Neural cell (in vitro differentiated cells): ENCODE measurements around the gene ASAP3. TPM values are rescaled to one million over a fixed set of nuclear protein-coding genes. Genes with fewer than 3 reads are reported as not detected.

ENCODE experiments used
- H2AFZ ChIP-seq: fragments of 200-600, 300-800 bp; sonication (generic), shearing (Covaris generic); 2 replicates; pipeline ENCODE4 v1.6.0; 2014; ENCODE audit warnings: low read depth, mild to moderate bottlenecking, antibody characterized with exemption, low read length, moderate library complexity
- H3F3A ChIP-seq: fragments of 200-600 bp; shearing (Covaris generic); 2 replicates; pipeline ENCODE4 v1.6.1; 2016; ENCODE audit warnings: mild to moderate bottlenecking, moderate library complexity, mixed read lengths, antibody characterized with exemption, low read length; ENCODE audit not compliant: insufficient read depth, poor library complexity, severe bottlenecking
- H3K27ac ChIP-seq: fragments of 200-600, 300-800 bp; sonication (generic), shearing (Covaris generic); 2 replicates; pipeline ENCODE4 v1.5.1; 2014; ENCODE audit warnings: mild to moderate bottlenecking, low read length, moderate library complexity
- H3K27me3 ChIP-seq: fragments of 300-800, 200-600 bp; sonication (generic), shearing (Covaris generic); 2 replicates; pipeline ENCODE4 v1.6.0; 2014; ENCODE audit warnings: mild to moderate bottlenecking, low read depth, low read length, moderate library complexity; ENCODE audit not compliant: insufficient read depth
- H3K36me3 ChIP-seq: fragments of 300-800, 200-600 bp; sonication (generic), shearing (Covaris generic); 2 replicates; pipeline ENCODE4 v1.5.1; 2014; ENCODE audit warnings: mild to moderate bottlenecking, antibody characterized with exemption, low read length, moderate library complexity; ENCODE audit not compliant: insufficient read depth
- H3K4me2 ChIP-seq: fragments of 300-800, 200-600 bp; sonication (generic), shearing (Covaris generic); 2 replicates; pipeline ENCODE4 v1.6.0; 2014; ENCODE audit warnings: mild to moderate bottlenecking, low read length
- H3K4me3 ChIP-seq: fragments of 300-800, 200-600 bp; sonication (generic), shearing (Covaris generic); 2 replicates; pipeline ENCODE4 v1.5.1; 2014; ENCODE audit warnings: mild to moderate bottlenecking, low read length, moderate library complexity
- H3K79me2 ChIP-seq: fragments of 200-600 bp; shearing (Covaris generic); replicated peaks from 2 replicates; pipeline ENCODE4 v1.6.0; 2014; ENCODE audit warnings: mild to moderate bottlenecking, low read length, moderate library complexity; ENCODE audit not compliant: insufficient read depth
- H3K9ac ChIP-seq: fragments of 300-800, 200-600 bp; sonication (generic), shearing (Covaris generic); 2 replicates; pipeline ENCODE4 v1.6.1; 2016; ENCODE audit warnings: mild to moderate bottlenecking, low read length, mixed read lengths
- H3K9me2 ChIP-seq: fragments of 200-600 bp; shearing (Covaris generic); 2 replicates; pipeline ENCODE4 v1.6.1; 2016; ENCODE audit warnings: mild to moderate bottlenecking, low read length, mixed read lengths; ENCODE audit not compliant: insufficient read depth
- H3K9me3 ChIP-seq: fragments of 200-600, 300-800 bp; sonication (generic), shearing (Covaris generic); 2 replicates; pipeline ENCODE4 v1.6.1; 2016; ENCODE audit warnings: mild to moderate bottlenecking, mixed run types, low read length, moderate library complexity, mixed read lengths
- H4K20me1 ChIP-seq: fragments of 200-600 bp; shearing (Covaris generic); 2 replicates; pipeline ENCODE4 v1.6.1; 2016; ENCODE audit warnings: mild to moderate bottlenecking, mixed run types; ENCODE audit not compliant: insufficient read depth
- CTCF ChIP-seq: fragments of 450-650 bp; IDR thresholded peaks from 2 replicates; pipeline ENCODE4 v1.5.1; 2014; ENCODE audit warnings: antibody characterized with exemption, mild to moderate bottlenecking, moderate library complexity; ENCODE audit not compliant: poor library complexity, severe bottlenecking
- EP300 ChIP-seq: fragments of 450-650 bp; conservative IDR thresholded peaks from 2 replicates; pipeline ENCODE4 v1.6.1; 2014; ENCODE audit warnings: antibody characterized with exemption, mild to moderate bottlenecking, moderate library complexity; ENCODE audit not compliant: poor library complexity, severe bottlenecking
- EZH2 ChIP-seq: fragments of 200-600, 300-800 bp; shearing (Covaris generic), sonication (generic); IDR thresholded peaks from 2 replicates; pipeline ENCODE4 v1.6.1; 2014; ENCODE audit warnings: antibody characterized with exemption, low read length, borderline replicate concordance, mild to moderate bottlenecking; ENCODE audit not compliant: insufficient read depth, poor library complexity, severe bottlenecking
- MXI1 ChIP-seq: fragments of 450-650 bp; conservative IDR thresholded peaks from 2 replicates; pipeline ENCODE4 v1.6.1; 2014; ENCODE audit warnings: antibody characterized with exemption, mild to moderate bottlenecking; ENCODE audit not compliant: poor library complexity, severe bottlenecking
- POLR2AphosphoS5 ChIP-seq: IDR thresholded peaks from 2 replicates; pipeline ENCODE4 v1.6.1; 2012
- RAD21 ChIP-seq: fragments of 450-650 bp; conservative IDR thresholded peaks from 2 replicates; pipeline ENCODE4 v1.6.1; 2014; ENCODE audit warnings: antibody characterized with exemption, mild to moderate bottlenecking, moderate library complexity
- REST ChIP-seq: IDR thresholded peaks from 2 replicates; pipeline ENCODE4 v1.6.1; 2012; ENCODE audit warnings: borderline replicate concordance
- SMC3 ChIP-seq: fragments of 450-650 bp; conservative IDR thresholded peaks from 2 replicates; pipeline ENCODE4 v1.6.1; 2014; ENCODE audit warnings: antibody characterized with exemption, mild to moderate bottlenecking, moderate library complexity; ENCODE audit not compliant: poor library complexity
- TAF1 ChIP-seq: IDR thresholded peaks from 2 replicates; pipeline ENCODE4 v1.6.1; 2012; ENCODE audit warnings: low read depth
- polyA plus RNA-seq: library from polyadenylated mRNA; depleted of rRNA; stranded (reverse); fragments of >200 nt; gene quantifications from 2 replicates; pipeline ENCODE4 v1.2.3, GENCODE V29; 2014

Gene ASAP3
- polyA plus RNA-seq, 1 donor from 2014 or later: 24.9 TPM

- H3K27me3 ChIP-seq: no peaks in the 10 kb centered on the region
- H3F3A ChIP-seq: no peaks in the 10 kb centered on the region
- H3K36me3 ChIP-seq: no peaks in the 10 kb centered on the region
- H3K4me2 ChIP-seq: no peak overlapping the region
- no peak overlapping the region for H3K4me3 ChIP-seq
- no peak overlapping the region for H2AFZ ChIP-seq
- no peaks in the 10 kb centered on the region for H3K79me2 ChIP-seq
- no peak for TF ChIP-seq EP300
- no peak overlapping the region for H3K9ac ChIP-seq
- H3K9me3 ChIP-seq: no peaks in the 10 kb centered on the region
- no peaks in the 10 kb centered on the region for H4K20me1 ChIP-seq
- H3K9me2 ChIP-seq: no peaks in the 10 kb centered on the region
- no peak overlapping the region for H3K27ac ChIP-seq
These were observed 30.2 kb upstream of the ASAP3 start for GRCh38 chr1:23514111-23514679.

- no peaks in the 10 kb centered on the region for H3K27me3 ChIP-seq
- H3F3A ChIP-seq: no peaks in the 10 kb centered on the region
- TF ChIP-seq EP300 (no peak), REST (no peak), EZH2 (no peak), POLR2AphosphoS5 (no peak), MXI1 (no peak), RAD21 (no peak), SMC3 (no peak), CTCF (no peak), TAF1 (no peak)
- no peak overlapping the region for H2AFZ ChIP-seq
- H3K36me3 ChIP-seq: no peaks in the 10 kb centered on the region
- no peaks in the 10 kb centered on the region for H3K9me2 ChIP-seq
- H3K27ac ChIP-seq: no peak overlapping the region
- H3K4me3 ChIP-seq: no peak overlapping the region
- H3K9me3 ChIP-seq: no peaks in the 10 kb centered on the region
- H3K4me2 ChIP-seq: no peak overlapping the region
- H3K79me2 ChIP-seq: no peaks in the 10 kb centered on the region
- no peak overlapping the region for H3K9ac ChIP-seq
- no peaks in the 10 kb centered on the region for H4K20me1 ChIP-seq
These were observed 25.9 kb upstream of the ASAP3 start for GRCh38 chr1:23509896-23510295.
